Measurements from ENCODE around the gene MMP20. TPM values are rescaled to one million over a fixed set of nuclear protein-coding genes. Genes with fewer than 3 reads are reported as not detected.

MMP20 gene
- total RNA-seq, 4 donors from 2014 or later: not detected

DNA sequence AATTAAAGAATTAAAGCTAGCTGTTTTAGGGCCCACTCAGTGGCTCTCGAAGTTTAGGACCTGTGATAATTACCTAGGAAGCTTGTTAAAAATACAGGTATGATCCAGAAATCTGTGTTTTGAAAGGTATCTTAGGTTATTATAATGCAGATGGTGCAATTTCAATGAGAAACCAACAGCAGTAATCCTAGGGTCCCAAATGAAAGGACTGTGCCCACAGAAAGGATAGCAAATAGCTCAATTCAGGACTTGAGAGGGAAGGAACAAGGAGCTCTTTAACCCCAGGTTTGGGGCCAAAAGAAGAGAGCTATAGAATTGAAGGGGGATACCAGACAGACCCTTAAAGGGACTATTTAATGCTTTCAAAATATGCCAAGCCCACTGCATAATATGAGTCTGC lies 11.7 kb downstream of the MMP20 start:
- no peaks in the 10 kb centered on the region for H3K36me3 ChIP-seq
- intact Hi-C loops (cut with DNase I): no loop called here
- no peaks in the 10 kb centered on the region for H3K9me3 ChIP-seq

DNA sequence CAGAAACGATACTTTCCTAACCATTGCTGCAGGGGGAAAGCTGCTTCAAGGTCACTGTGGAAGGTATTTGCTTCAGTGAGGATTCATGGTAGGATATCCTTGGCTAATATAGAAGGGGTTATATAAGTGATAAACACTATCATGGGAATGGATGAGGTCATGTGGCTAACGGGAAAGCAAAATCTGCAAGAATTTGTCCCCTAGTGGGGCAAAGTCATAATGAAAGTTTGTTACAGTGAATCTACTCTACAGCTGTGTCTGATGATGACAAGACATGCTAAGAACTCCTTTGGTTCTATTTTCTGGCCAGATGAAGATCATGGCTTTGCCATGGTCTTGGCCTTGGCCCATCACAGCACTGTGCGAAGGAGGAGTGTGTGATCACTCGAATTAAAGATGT lies 13.8 kb downstream of the MMP20 start:
- H3K36me3 ChIP-seq: no peaks in the 10 kb centered on the region
- H3K9me3 ChIP-seq: no peaks in the 10 kb centered on the region
- peaks cover 0 to 13% (median 0%) of the 10 kb centered on the region in 3 donors for H3K4me1 ChIP-seq
- H3K27ac ChIP-seq: no peak overlapping the region
- intact Hi-C loops (cut with DNase I): no loop called here
- H3K27me3 ChIP-seq: no peaks in the 10 kb centered on the region
- no peak for DNase-seq
- WGBS, 2 donors: 82 to 85% methylated on average over 4 of the region's 4 CpGs
- no peak overlapping the region for H3K4me3 ChIP-seq
- TF ChIP-seq, protein P1, sequence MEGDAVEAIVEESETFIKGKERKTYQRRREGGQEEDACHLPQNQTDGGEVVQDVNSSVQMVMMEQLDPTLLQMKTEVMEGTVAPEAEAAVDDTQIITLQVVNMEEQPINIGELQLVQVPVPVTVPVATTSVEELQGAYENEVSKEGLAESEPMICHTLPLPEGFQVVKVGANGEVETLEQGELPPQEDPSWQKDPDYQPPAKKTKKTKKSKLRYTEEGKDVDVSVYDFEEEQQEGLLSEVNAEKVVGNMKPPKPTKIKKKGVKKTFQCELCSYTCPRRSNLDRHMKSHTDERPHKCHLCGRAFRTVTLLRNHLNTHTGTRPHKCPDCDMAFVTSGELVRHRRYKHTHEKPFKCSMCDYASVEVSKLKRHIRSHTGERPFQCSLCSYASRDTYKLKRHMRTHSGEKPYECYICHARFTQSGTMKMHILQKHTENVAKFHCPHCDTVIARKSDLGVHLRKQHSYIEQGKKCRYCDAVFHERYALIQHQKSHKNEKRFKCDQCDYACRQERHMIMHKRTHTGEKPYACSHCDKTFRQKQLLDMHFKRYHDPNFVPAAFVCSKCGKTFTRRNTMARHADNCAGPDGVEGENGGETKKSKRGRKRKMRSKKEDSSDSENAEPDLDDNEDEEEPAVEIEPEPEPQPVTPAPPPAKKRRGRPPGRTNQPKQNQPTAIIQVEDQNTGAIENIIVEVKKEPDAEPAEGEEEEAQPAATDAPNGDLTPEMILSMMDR (IDR thresholded peaks at IDR 0.05): no peak
- TF ChIP-seq POLR2A (IDR thresholded peaks at IDR 0.05): no peak

More for the DNA sequence above, 11.7 kb downstream of the MMP20 start:
- no peak for TF ChIP-seq POLR2A (IDR thresholded peaks at IDR 0.05)
- TF ChIP-seq, protein P1 (IDR thresholded peaks at IDR 0.05): no peak
- Histone ChIP-seq H3K4me1 (peaks cover 0 to 22% (median 0%) of the 10 kb centered on the region in 3 donors), H3K27me3 (no peaks in the 10 kb centered on the region), H3K4me3 (no peak overlapping the region), H3K27ac (no peak overlapping the region)
- 50 to 57% methylated on average over 1 of the region's 1 CpG for WGBS, 2 donors
- DNase-seq: no peak

DNA sequence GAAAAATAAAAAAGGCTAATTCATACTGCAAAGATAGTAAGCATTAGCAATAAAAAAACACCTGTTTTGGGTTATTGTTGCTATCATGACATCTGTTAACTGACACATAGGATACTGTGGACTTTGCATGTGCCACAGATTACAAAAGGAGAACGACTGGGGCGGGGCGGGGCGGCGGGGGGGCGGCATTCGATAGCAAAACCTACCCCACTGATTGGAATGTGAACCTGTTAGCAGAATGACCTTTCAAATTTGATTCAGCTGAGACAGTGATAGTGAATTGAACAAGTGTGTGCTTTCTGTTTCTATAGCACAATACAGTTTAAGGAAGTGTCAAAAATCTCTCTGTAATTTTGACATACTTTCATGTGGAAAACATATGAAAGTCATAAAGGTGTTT lies 14.9 kb downstream of the MMP20 start:
- intact Hi-C loops (cut with DNase I): no loop called here
- no peak overlapping the region for H3K27ac ChIP-seq
- no peak for TF ChIP-seq POLR2A (IDR thresholded peaks at IDR 0.05)
- TF ChIP-seq, protein P1 (IDR thresholded peaks at IDR 0.05): no peak
- H3K36me3 ChIP-seq: no peaks in the 10 kb centered on the region
- no peaks in the 10 kb centered on the region for H3K9me3 ChIP-seq
- no peak for DNase-seq
- peaks cover 0 to 7% (median 0%) of the 10 kb centered on the region in 3 donors for H3K4me1 ChIP-seq
- H3K27me3 ChIP-seq: no peaks in the 10 kb centered on the region
- WGBS, 2 donors: 58 to 59% methylated on average over 7 of the region's 7 CpGs
- H3K4me3 ChIP-seq: no peak overlapping the region

DNA sequence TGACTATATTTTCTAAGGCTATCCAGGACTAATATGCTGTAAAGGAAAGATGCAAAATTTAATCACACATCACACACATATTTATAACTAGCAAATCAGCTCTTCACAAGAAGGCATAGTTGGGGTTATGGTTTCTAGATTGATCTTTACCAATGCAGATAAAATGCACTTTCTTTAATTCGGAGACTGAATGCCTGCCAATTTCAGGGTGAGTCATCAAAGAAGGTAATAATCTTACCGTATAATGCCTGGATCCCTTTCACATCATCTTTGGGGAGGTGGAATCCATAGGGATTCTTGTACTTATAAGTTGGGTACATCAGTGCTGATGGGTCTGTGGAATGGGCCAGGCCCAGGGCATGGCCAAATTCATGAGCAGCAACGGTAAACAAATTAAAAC lies 16.4 kb downstream of the MMP20 start:
- no peaks in the 10 kb centered on the region for H3K9me3 ChIP-seq
- TF ChIP-seq POLR2A (IDR thresholded peaks at IDR 0.05): no peak
- TF ChIP-seq, protein P1 (IDR thresholded peaks at IDR 0.05): no peak
- 35 to 48% methylated on average over 3 of the region's 3 CpGs for WGBS, 2 donors
- H3K27ac ChIP-seq: no peak overlapping the region
- peaks cover 0 to 7% (median 0%) of the 10 kb centered on the region in 3 donors for H3K4me1 ChIP-seq
- no peak for DNase-seq
- H3K27me3 ChIP-seq: no peaks in the 10 kb centered on the region
- no peaks in the 10 kb centered on the region for H3K36me3 ChIP-seq
- H3K4me3 ChIP-seq: no peak overlapping the region
- intact Hi-C loops (cut with DNase I): no loop called here

DNA sequence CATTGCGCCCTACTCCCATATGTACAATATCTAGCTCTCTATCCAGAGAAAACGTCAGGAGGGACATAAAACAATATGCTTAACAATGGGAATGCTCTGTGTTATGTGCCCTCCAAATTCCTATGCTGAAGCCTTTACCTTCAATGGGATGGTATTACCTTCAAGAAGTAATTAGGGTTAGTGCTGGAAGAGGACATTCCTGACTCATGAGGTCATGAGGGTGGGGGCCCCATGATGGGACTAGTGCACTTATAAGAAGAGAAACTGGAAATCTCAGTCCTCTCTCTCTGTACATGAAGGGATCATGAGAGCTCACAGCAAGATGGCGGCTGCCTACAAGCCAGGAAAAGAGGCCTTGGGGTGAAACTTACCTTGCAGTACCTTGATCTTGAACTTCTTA lies 20.3 kb downstream of the MMP20 start:
- H3K27me3 ChIP-seq: no peaks in the 10 kb centered on the region
- no peak overlapping the region for H3K27ac ChIP-seq
- H3K4me1 ChIP-seq: peaks cover 0 to 8% (median 3%) of the 10 kb centered on the region in 3 donors
- no peak overlapping the region for H3K4me3 ChIP-seq
- intact Hi-C loops (cut with DNase I): no loop called here
- WGBS, 2 donors: 78 to 83% methylated on average over 3 of the region's 3 CpGs
- TF ChIP-seq, protein P1 (IDR thresholded peaks at IDR 0.05): no peak
- no peak for TF ChIP-seq POLR2A (IDR thresholded peaks at IDR 0.05)
- no peaks in the 10 kb centered on the region for H3K9me3 ChIP-seq
- no peaks in the 10 kb centered on the region for H3K36me3 ChIP-seq
- no peak for DNase-seq
